Mammary epithelial cell (primary cell): ENCODE results near the gene PTPRN.

Source experiments
- EZH2 ChIP-seq: IDR thresholded peaks from 2 replicates; pipeline ENCODE4 v1.6.1; 2012; ENCODE audit warnings: low read length, inconsistent platforms, borderline replicate concordance
- TF ChIP-seq, protein P1 (sequence below), 2 donors: IDR thresholded peaks in 1 of 2; conservative IDR thresholded peaks in 1 of 2; 2 replicates each; pipeline ENCODE4 v1.5.1; 2011 to 2012; ENCODE audit warnings: inconsistent platforms in 2 of 2, low read length in 2 of 2, mild to moderate bottlenecking in 2 of 2, control low read depth in 1 of 2, low read depth in 1 of 2; ENCODE audit not compliant: insufficient read depth in 1 of 2; ENCODE audit errors: extremely low read depth in 1 of 2

- TF ChIP-seq, protein P1, sequence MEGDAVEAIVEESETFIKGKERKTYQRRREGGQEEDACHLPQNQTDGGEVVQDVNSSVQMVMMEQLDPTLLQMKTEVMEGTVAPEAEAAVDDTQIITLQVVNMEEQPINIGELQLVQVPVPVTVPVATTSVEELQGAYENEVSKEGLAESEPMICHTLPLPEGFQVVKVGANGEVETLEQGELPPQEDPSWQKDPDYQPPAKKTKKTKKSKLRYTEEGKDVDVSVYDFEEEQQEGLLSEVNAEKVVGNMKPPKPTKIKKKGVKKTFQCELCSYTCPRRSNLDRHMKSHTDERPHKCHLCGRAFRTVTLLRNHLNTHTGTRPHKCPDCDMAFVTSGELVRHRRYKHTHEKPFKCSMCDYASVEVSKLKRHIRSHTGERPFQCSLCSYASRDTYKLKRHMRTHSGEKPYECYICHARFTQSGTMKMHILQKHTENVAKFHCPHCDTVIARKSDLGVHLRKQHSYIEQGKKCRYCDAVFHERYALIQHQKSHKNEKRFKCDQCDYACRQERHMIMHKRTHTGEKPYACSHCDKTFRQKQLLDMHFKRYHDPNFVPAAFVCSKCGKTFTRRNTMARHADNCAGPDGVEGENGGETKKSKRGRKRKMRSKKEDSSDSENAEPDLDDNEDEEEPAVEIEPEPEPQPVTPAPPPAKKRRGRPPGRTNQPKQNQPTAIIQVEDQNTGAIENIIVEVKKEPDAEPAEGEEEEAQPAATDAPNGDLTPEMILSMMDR (conservative IDR thresholded peaks at IDR 0.05 in 1 of 2, IDR thresholded peaks at IDR 0.05 in 1 of 2; ENCODE audit: extremely low read depth in 1 of 2, insufficient read depth in 1 of 2, low read depth in 1 of 2, low read length in 2 of 2) = no peak
- no peak for TF ChIP-seq EZH2
Observed at GRCh38 chr2:219285894-219286425, 23.2 kb downstream of the PTPRN start.
